Suprapubic skin (tissue), 3 donors: ENCODE results near the gene NUMA1.

Experiments used
- CTCF ChIP-seq, 2 donors: fragments of 200-600 bp in 1 of 2; fragments of 450-650 bp in 1 of 2; sonication (generic) in 1 of 2; IDR thresholded peaks; one replicate each; pipeline ENCODE4 v1.5.1; 2016 to 2019; ENCODE audit warnings: antibody characterized with exemption in 2 of 2, mild to moderate bottlenecking in 1 of 2, moderate library complexity in 1 of 2
- EP300 ChIP-seq: sonication (generic); formaldehyde crosslinking; IDR thresholded peaks from one replicate; pipeline ENCODE4 v1.6.1; 2017; ENCODE audit warnings: antibody characterized with exemption
- POLR2A ChIP-seq, 2 donors: fragments of 450-650 bp; IDR thresholded peaks; one replicate each; pipeline ENCODE4 v1.6.1; 2017; ENCODE audit warnings: antibody characterized with exemption in 2 of 2, mild to moderate bottlenecking in 2 of 2, moderate library complexity in 2 of 2

- no peak for TF ChIP-seq EP300
- TF ChIP-seq CTCF (IDR thresholded peaks at IDR 0.05), result no peak
- TF ChIP-seq POLR2A (IDR thresholded peaks at IDR 0.05), result no peak
Measured at GRCh38 chr11:71994786-71995185, 85.6 kb downstream of the NUMA1 start.
